Upper lobe of right lung (tissue), 1 donor: ENCODE results near the gene PCLO. TPM values are rescaled to one million over a fixed set of nuclear protein-coding genes. Genes with fewer than 3 reads are reported as not detected.

Experiments used
- ATAC-seq: fragments of 200-7000 bp; cut with Tn5 transposase; one replicate; pipeline ENCODE4 v1.9.1; 2020; ENCODE audit warnings: mild to moderate bottlenecking, moderate library complexity
- DNase-seq: peaks from one replicate; pipeline ENCODE4 v3.0.0-alpha.2; 2020
- H3K27ac ChIP-seq: fragments of 200-600 bp; one replicate; pipeline ENCODE4 v1.8.0; 2022
- H3K27me3 ChIP-seq: fragments of 200-600 bp; one replicate; pipeline ENCODE4 v1.8.0; 2022; ENCODE audit warnings: mild to moderate bottlenecking
- H3K36me3 ChIP-seq: fragments of 200-600 bp; one replicate; pipeline ENCODE4 v1.8.0; 2022
- H3K4me1 ChIP-seq: fragments of 200-600 bp; one replicate; pipeline ENCODE4 v1.8.0; 2022
- H3K4me3 ChIP-seq: fragments of 200-600 bp; one replicate; pipeline ENCODE4 v1.8.0; 2022; ENCODE audit warnings: mild to moderate bottlenecking
- H3K9me3 ChIP-seq: fragments of 200-600 bp; one replicate; pipeline ENCODE4 v1.8.0; 2022
- intact Hi-C: fragments of 100-400 bp; cut with DNase I; formaldehyde crosslinking; loops from one replicate; pipeline ENCODE4 v1.11.0; 2022
- total RNA-seq: library from RNA; stranded (reverse); fragmentation: NEBNext Ultra II Directional; extraction: Animal tissue kit (Norgen Biotek cat#: 25700); gene quantifications from one replicate; pipeline ENCODE4 v1.2.1, GENCODE V29; 2021
- TF ChIP-seq, protein P1 (sequence below): fragments of 200-600 bp; IDR thresholded peaks from one replicate; pipeline ENCODE4 v1.8.0; 2022; ENCODE audit warnings: antibody characterized with exemption
- donor health status: DM: no; HTN: yes; CAD: no; lungs with severe emphysema.

PCLO gene
- total RNA-seq, 1 donor from 2014 or later: 5.3 TPM

DNA sequence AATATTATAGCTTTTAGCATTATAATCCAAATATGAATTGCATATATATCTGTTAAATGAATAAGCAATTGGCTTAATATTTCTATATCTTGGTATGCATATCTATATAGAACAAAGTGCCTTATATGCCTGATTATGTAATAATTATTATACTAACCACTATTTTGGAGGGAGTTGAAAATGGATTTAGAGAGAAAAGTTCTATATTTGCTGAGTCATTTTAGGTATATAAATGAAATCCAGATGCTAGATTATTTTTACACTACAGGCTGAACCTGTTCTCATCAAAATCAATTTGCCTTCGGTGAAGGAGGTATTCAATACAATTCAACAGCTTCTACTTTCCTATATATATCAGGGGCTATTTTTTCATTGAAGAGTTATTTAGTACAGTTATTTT is 276.4 kb downstream of the PCLO start:
- TF ChIP-seq, protein P1, sequence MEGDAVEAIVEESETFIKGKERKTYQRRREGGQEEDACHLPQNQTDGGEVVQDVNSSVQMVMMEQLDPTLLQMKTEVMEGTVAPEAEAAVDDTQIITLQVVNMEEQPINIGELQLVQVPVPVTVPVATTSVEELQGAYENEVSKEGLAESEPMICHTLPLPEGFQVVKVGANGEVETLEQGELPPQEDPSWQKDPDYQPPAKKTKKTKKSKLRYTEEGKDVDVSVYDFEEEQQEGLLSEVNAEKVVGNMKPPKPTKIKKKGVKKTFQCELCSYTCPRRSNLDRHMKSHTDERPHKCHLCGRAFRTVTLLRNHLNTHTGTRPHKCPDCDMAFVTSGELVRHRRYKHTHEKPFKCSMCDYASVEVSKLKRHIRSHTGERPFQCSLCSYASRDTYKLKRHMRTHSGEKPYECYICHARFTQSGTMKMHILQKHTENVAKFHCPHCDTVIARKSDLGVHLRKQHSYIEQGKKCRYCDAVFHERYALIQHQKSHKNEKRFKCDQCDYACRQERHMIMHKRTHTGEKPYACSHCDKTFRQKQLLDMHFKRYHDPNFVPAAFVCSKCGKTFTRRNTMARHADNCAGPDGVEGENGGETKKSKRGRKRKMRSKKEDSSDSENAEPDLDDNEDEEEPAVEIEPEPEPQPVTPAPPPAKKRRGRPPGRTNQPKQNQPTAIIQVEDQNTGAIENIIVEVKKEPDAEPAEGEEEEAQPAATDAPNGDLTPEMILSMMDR: no peak
- H3K36me3 ChIP-seq: no peaks in the 10 kb centered on the region
- H3K27ac ChIP-seq: no peak overlapping the region

DNA sequence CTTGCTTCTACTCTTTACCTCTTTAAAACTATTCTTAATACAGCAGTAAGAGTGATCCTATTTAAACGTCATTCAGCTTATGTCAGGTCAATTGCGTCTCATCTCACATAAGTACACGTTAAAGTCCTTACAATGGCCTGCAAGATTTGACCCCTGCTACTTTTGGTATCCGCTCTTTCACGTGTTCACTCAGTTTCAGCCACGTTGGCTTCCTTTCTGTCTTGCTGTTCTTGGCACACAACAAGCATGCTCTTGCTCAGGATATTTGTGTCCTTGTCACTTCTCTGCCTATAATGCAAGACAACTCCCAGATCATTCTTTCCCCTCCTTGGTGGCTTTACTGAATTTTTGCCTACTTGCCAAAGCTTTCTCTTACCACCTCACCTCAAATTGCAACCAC is 296.8 kb downstream of the PCLO start:
- DNase-seq (no peak), ATAC-seq (no peak)
- TF ChIP-seq, protein P1: no peak
- Histone ChIP-seq H3K4me1 (no peaks in the 10 kb centered on the region), H3K27ac (no peak overlapping the region), H3K36me3 (no peaks in the 10 kb centered on the region), H3K27me3 (no peaks in the 10 kb centered on the region), H3K4me3 (no peak overlapping the region), H3K9me3 (no peaks in the 10 kb centered on the region)
- intact Hi-C loops: no loop called here

More for the DNA sequence above, 276.4 kb downstream of the PCLO start:
- ATAC-seq: no peak
- DNase-seq: no peak
- H3K4me1 ChIP-seq: no peaks in the 10 kb centered on the region
- peaks cover 4% of the 10 kb centered on the region for H3K9me3 ChIP-seq
- intact Hi-C loops: no loop called here
- H3K4me3 ChIP-seq: no peak overlapping the region
- no peaks in the 10 kb centered on the region for H3K27me3 ChIP-seq

DNA sequence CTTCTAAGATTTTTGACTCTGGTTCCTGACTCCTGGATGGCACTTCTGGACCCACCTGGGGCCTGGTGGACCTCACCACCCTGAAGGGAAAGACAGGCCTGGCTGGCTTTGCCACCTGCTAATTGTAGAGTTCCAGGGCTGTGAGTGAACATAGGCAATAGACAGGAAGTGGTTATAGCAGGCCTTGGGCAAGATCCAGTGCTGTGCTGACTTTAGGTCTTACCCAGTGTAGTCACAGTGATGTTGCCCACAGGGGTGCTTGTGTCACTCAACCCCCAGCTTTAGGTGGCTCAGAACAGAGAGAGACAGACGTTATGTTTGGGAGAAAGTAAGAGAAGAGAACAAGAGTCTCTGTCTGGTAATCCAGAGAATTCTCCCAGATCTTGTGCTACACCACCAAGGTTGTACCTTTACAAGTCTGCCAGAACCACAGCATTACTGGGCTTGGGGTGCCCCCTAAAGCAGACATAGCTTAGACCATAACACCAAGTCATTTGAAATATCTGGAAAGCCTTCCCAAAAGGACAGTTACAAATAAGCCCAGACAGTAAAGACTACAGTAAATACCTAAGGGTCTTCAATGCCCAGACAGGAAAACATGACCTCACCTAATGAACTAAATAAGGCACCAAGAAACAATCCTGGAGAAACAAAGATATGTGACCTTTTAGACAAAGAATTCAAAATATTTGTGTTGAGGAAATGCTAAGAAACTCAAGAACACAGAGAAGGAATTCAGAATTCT is 303.4 kb downstream of the PCLO start:
- Histone ChIP-seq H3K4me1 (no peaks in the 10 kb centered on the region), H3K9me3 (no peaks in the 10 kb centered on the region), H3K36me3 (no peaks in the 10 kb centered on the region), H3K27ac (no peak overlapping the region), H3K27me3 (no peaks in the 10 kb centered on the region), H3K4me3 (no peak overlapping the region)
- intact Hi-C loops: no loop called here
- TF ChIP-seq, protein P1: no peak
- no peak for DNase-seq
- ATAC-seq: no peak

DNA sequence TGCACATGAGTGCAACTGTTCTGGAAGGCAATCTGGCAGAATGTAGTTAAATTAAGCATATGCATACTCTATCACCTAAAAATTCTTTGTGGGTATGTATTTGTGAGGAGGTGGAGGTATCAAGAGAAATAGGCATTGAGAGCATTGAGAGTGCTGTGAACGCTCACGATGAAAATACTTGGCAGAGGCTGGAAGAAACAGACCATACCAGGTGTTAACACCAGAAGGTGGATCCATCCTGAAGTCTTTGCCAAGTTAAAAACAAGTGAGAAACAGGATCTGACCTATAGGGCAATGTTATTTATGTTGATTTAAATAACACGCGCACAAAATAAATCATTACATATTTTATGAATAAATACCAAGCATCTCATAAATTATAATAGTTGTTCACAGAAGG is 311.6 kb downstream of the PCLO start:
- H3K4me1 ChIP-seq: no peaks in the 10 kb centered on the region

DNA sequence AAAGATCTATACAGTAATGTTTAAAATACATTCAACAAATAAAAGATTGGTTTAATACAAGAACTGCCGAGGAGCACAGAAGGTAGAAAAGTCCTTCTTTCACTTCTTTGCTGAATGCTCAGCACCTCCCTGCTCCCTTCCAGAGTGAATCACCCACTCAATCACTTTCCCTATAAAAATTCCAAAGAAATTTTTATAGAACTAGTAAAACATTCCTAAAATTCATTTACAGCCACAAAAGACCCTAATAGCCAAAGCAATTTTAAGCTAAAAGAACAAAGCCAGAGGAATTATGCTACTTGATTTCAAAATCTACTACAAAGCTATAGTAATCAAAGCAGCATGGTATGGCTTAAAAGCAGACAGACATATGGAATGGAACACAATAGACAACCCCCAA is 320.9 kb downstream of the PCLO start:
- Histone ChIP-seq H3K27ac (no peak overlapping the region), H3K4me1 (no peaks in the 10 kb centered on the region), H3K9me3 (no peaks in the 10 kb centered on the region), H3K4me3 (no peak overlapping the region), H3K36me3 (no peaks in the 10 kb centered on the region), H3K27me3 (no peaks in the 10 kb centered on the region)
- ATAC-seq (no peak), DNase-seq (no peak)
- TF ChIP-seq, protein P1: no peak
- intact Hi-C loops: no loop called here

More for the DNA sequence above, 311.6 kb downstream of the PCLO start:
- no peak for DNase-seq
- TF ChIP-seq, protein P1: no peak
- H3K27me3 ChIP-seq: no peaks in the 10 kb centered on the region
- H3K9me3 ChIP-seq: no peaks in the 10 kb centered on the region
- H3K27ac ChIP-seq: no peak overlapping the region
- intact Hi-C loops: no loop called here
- no peaks in the 10 kb centered on the region for H3K36me3 ChIP-seq
- ATAC-seq: no peak
- no peak overlapping the region for H3K4me3 ChIP-seq
